GM18907 (cell line): ENCODE results near the gene HNRNPA3.

ENCODE experiments used
- ATAC-seq: cut with Tn5 transposase; IDR thresholded peaks from one replicate; pipeline ENCODE4 v1.9.1; 2021; ENCODE audit warnings: mild to moderate bottlenecking, moderate library complexity; ENCODE audit not compliant: unreplicated experiment

HNRNPA3 gene

GRCh38 chr2:177271981-177272666 lies 59.5 kb downstream of the HNRNPA3 start:
- peak; percentile 49 for ATAC-seq

DNA sequence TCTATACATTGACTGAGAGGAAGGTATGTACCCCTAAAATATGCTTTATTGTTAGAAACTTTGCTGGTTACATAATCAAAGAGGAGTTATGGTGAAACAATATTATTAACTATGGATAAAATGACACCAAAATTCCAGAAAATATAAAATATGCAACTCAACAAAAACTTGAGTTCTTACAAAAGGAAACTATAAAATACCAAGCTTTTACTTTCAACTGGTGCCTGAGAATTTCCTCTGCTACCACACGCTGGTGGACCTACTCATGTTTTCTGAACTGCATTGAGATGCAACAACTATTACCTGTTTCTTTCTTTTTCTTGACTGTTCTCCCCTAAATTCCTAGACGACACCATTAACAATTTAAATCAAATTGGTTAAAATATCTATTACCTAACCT lies 60.2 kb downstream of the HNRNPA3 start:
- ATAC-seq = no peak

DNA sequence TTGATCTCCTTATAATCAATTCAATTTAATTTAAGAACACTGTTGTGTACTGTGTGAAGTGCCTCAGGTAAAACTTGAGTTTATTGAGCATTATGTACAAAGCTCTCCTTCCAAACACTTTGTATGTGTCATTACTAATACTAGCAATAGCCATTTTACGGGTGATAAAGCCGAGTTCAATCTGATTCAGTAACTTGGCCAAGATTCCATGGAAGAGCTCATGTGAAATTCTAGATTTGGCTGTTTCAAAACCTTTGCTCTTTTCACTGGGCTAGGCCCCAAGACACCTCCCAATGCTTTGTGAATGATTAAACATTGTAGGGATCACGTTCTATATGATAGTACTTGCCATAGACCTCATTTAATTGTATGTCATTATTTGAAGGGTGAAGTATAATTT lies 60.8 kb downstream of the HNRNPA3 start:
- ATAC-seq = no peak
